ENCODE data around the gene GPC2. TPM values are rescaled to one million over a fixed set of nuclear protein-coding genes. Genes with fewer than 3 reads are reported as not detected.

The GPC2 gene
- total and polyA plus RNA-seq, 4 experiments from 2014 or later, result 0.73 to 12.5 (median 11.8) TPM; not detected in 1

DNA sequence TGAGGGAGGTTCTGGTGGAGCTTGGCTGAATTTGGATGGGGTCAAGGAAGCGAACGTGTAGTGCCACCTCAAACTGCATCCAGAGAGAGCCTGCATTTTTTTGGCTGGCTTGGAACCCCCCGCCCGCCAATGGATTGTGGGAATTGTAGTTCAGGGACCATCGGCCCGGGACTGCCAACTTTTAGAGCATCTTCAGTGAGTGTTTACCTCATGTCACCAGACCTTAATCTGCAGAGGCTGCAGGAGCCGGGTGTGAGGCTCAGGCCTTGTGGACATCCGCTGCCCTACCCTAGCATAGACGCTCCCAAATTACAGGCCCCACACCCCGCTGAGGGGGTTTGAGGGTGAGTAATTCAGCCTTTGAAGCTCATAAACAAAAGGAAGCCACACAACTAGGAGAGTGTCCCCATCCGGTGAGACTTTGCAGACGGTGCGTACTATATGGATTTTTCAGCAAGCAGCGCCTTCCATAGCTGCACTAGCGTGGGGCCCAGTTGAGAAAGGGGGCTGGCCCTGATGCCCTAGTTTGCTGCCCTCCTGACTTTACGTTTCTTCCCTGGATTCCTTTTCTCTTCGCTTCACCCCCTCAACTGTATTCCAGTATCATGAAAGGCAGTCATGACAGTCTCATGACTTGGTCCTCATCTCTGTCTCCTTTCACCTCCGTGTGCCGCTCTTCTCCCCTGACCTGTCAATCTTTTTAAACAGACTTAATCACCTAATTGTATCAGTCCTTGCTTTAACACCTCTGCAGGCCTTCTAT, 57.0 kb downstream of the GPC2 start:
- Histone ChIP-seq H3K4me3 (ENCODE audit: low read length in 2 of 2) (peak overlapping the region; percentile 63 to 95), H3K27ac (ENCODE audit: low read depth, low read length) (peak overlapping the region; percentile 80), H3K36me3 (ENCODE audit: insufficient read depth, low read length) (peaks cover 9% of the 10 kb centered on the region), H3K27me3 (ENCODE audit: insufficient read depth, low read length) (no peaks in the 10 kb centered on the region), H3K9me3 (ENCODE audit: control insufficient read depth in 1 of 2, low read length in 2 of 2) (no peaks in the 10 kb centered on the region), H3K4me1 (ENCODE audit: insufficient read depth, low read length) (peaks cover 35% of the 10 kb centered on the region)
- Mint-ChIP-seq H3K27me3 (no peaks in the 10 kb centered on the region), H3K27ac (peak overlapping the region; percentile 95 to 100 (median 99)), H3K4me1 (peaks cover 14 to 49% (median 34%) of the 10 kb centered on the region in 4 donors), H3K9me3 (peaks cover 0 to 3% (median 0%) of the 10 kb centered on the region in 8 donors), H3K36me3 (peaks cover 3 to 45% of the 10 kb centered on the region in 2 donors), H3K4me3 (peak overlapping the region; percentile 94 to 99 (median 96))
- intact Hi-C loops (cut with micrococcal nuclease), result loop anchor here (1.0 kb wide), 4 partner anchors 7 to 39 kb away; partner anchors contain the start of genes AP4M1, LAMTOR4, MCM7 and ZNF3
- POLR2A ChIA-PET (ENCODE audit: partially characterized antibody), result interaction anchor here (0.7 to 7.9 kb wide), 18 partner anchors 9 to 469 kb away, joined by 3 to 175 read pairs (median 6); partner anchors contain the start of genes AP4M1, COPS6, LAMTOR4 and MCM7
- CTCF ChIA-PET (ENCODE audit: partially characterized antibody), result interaction anchor here (1.1 to 3.5 kb wide), 6 partner anchors 10 to 287 kb away, joined by 3 to 21 read pairs (median 4); no protein-coding TSS in a partner anchor
- peak; percentile 78 to 88 (median 81) for DNase-seq

Small RNA genes lying within 50 kb of the gene (microRNA-seq; reads per million reads assigned to microRNA genes)
- gene MIR4658 (ENCODE audit: borderline microRNAs expressed, borderline number of aligned reads, borderline replicate concordance), result not detected

Other genes with a start within 250 kb of the GPC2 start
- gene GJC3, start 247.8 kb downstream of the GPC2 start, total RNA-seq, result under 1 TPM; 0.39 to 0.61 TPM
- under 1 TPM; 0.23 to 0.94 TPM for gene GJC3, start 247.8 kb downstream of the GPC2 start, polyA plus RNA-seq
- not detected for gene AZGP1, start 201.3 kb downstream of the GPC2 start, total RNA-seq
- gene AZGP1, start 201.3 kb downstream of the GPC2 start, polyA plus RNA-seq, result not detected
- gene ZKSCAN1, start 161.8 kb downstream of the GPC2 start, total RNA-seq, result 100 to 1,000 TPM in 1 of 2 experiments, 10 to 100 TPM in 1; 94.8 to 101 TPM
- gene ZKSCAN1, start 161.8 kb downstream of the GPC2 start, polyA plus RNA-seq, result 10 to 100 TPM; 25.0 to 47.0 TPM
- gene ZSCAN21, start 127.6 kb downstream of the GPC2 start, total RNA-seq, result 10 to 100 TPM in 1 of 2 experiments, 1 to 10 TPM in 1; 9.9 to 10.6 TPM
- 1 to 10 TPM; 2.5 to 9.7 TPM for gene ZSCAN21, start 127.6 kb downstream of the GPC2 start, polyA plus RNA-seq
- gene ZNF3, start 95.7 kb downstream of the GPC2 start, total RNA-seq, result 10 to 100 TPM; 44.2 to 44.8 TPM
- gene ZNF3, start 95.7 kb downstream of the GPC2 start, polyA plus RNA-seq, result 10 to 100 TPM; 11.9 to 25.4 TPM
- gene COPS6, start 88.4 kb downstream of the GPC2 start, total RNA-seq, result 10 to 100 TPM; 85.5 to 89.2 TPM
- gene COPS6, start 88.4 kb downstream of the GPC2 start, polyA plus RNA-seq, result 100 to 1,000 TPM; 155 to 261 TPM
- 100 to 1,000 TPM; 164 to 173 TPM for gene MCM7, start 76.0 kb downstream of the GPC2 start, total RNA-seq
- 10 to 100 TPM; 26.9 to 29.9 TPM for gene MCM7, start 76.0 kb downstream of the GPC2 start, polyA plus RNA-seq
- gene AP4M1, start 75.7 kb downstream of the GPC2 start, total RNA-seq, result 10 to 100 TPM; 12.1 to 14.9 TPM
- 1 to 10 TPM; 3.2 to 4.3 TPM for gene AP4M1, start 75.7 kb downstream of the GPC2 start, polyA plus RNA-seq
- 10 to 100 TPM; 61.6 to 62.2 TPM for gene TAF6, start 58.0 kb downstream of the GPC2 start, total RNA-seq
- gene TAF6, start 58.0 kb downstream of the GPC2 start, polyA plus RNA-seq, result 10 to 100 TPM; 25.3 to 35.2 TPM
- gene CNPY4, start 57.7 kb downstream of the GPC2 start, total RNA-seq, result 10 to 100 TPM; 69.0 to 69.8 TPM
- gene CNPY4, start 57.7 kb downstream of the GPC2 start, polyA plus RNA-seq, result 10 to 100 TPM; 14.8 to 24.8 TPM
- gene MBLAC1, start 50.4 kb downstream of the GPC2 start, total RNA-seq, result 1 to 10 TPM; 6.4 to 6.8 TPM
- 1 to 10 TPM in 1 of 2 donors, under 1 TPM in 1; 0.77 to 1.2 TPM for gene MBLAC1, start 50.4 kb downstream of the GPC2 start, polyA plus RNA-seq
- 100 to 1,000 TPM; 178 to 189 TPM for gene LAMTOR4, start 28.5 kb downstream of the GPC2 start, total RNA-seq
- gene LAMTOR4, start 28.5 kb downstream of the GPC2 start, polyA plus RNA-seq, result 100 to 1,000 TPM; 423 to 501 TPM
- 10 to 100 TPM; 68.7 to 73.0 TPM for gene TRAPPC14, start 18.7 kb downstream of the GPC2 start, total RNA-seq
- gene TRAPPC14, start 18.7 kb downstream of the GPC2 start, polyA plus RNA-seq, result 1 to 10 TPM; 1.4 to 5.5 TPM
- gene GAL3ST4, start 8.8 kb downstream of the GPC2 start, total RNA-seq, result 1 to 10 TPM; 8.0 to 8.9 TPM
- gene GAL3ST4, start 8.8 kb downstream of the GPC2 start, polyA plus RNA-seq, result 1 to 10 TPM; 2.3 to 5.0 TPM
- 1 to 10 TPM; 6.5 to 7.7 TPM for gene STAG3, start 537 bp upstream of the GPC2 start, total RNA-seq
- gene STAG3, start 537 bp upstream of the GPC2 start, polyA plus RNA-seq, result 1 to 10 TPM; 1.6 to 3.7 TPM
- gene PVRIG, start 42.6 kb upstream of the GPC2 start, total RNA-seq, result 10 to 100 TPM; 77.4 to 85.2 TPM
- 10 to 100 TPM; 68.2 to 87.3 TPM for gene PVRIG, start 42.6 kb upstream of the GPC2 start, polyA plus RNA-seq
- gene SPDYE3, start 130.3 kb upstream of the GPC2 start, total RNA-seq, result not detected
- gene SPDYE3, start 130.3 kb upstream of the GPC2 start, polyA plus RNA-seq, result 1 to 10 TPM; 6.3 to 9.9 TPM
- gene PILRB, start 180.7 kb upstream of the GPC2 start, total RNA-seq, result 100 to 1,000 TPM; 104 to 117 TPM
- 1 to 10 TPM; 1.1 to 5.2 TPM for gene PILRB, start 180.7 kb upstream of the GPC2 start, polyA plus RNA-seq
- 1 to 10 TPM; 5.7 to 5.8 TPM for gene PILRA, start 196.1 kb upstream of the GPC2 start, total RNA-seq
- gene PILRA, start 196.1 kb upstream of the GPC2 start, polyA plus RNA-seq, result under 1 TPM in 1 of 2 donors, not detected in 1; 0.32 TPM